PC-3 (cell line): ENCODE results near the gene MGST1.

Experiments used
- CTCF ChIP-seq: fragments of 300-600 bp; sonication (generic); conservative IDR thresholded peaks from 2 replicates; pipeline ENCODE4 v1.5.1; 2017; ENCODE audit warnings: antibody characterized with exemption, low read depth, mild to moderate bottlenecking, low read length
- EZH2phosphoT487 ChIP-seq: fragments of 300-600 bp; sonication (generic); IDR thresholded peaks from 2 replicates; pipeline ENCODE4 v1.6.1; 2018; ENCODE audit warnings: mild to moderate bottlenecking, antibody characterized with exemption, low read length, borderline replicate concordance

GRCh38 chr12:16325426-16325825, 22.0 kb upstream of the MGST1 start:
- TF ChIP-seq CTCF: no peak
- no peak for TF ChIP-seq EZH2phosphoT487
